WTC11 (cell line): Measurements from ENCODE around the gene GAS5. TPM values are rescaled to one million over a fixed set of nuclear protein-coding genes. Genes with fewer than 3 reads are reported as not detected.

Experiments used
- AR ChIP-seq: fragments of 250-450 bp; sonication (Bioruptor Pico); IDR thresholded peaks from 2 replicates; pipeline ENCODE4 v1.9.0; 2021; ENCODE audit warnings: mild to moderate bottlenecking
- EMX1 ChIP-seq: fragments of 250-450 bp; sonication (Bioruptor Pico); IDR thresholded peaks from 2 replicates; pipeline ENCODE4 v1.8.0; 2021; ENCODE audit warnings: mild to moderate bottlenecking
- ERG ChIP-seq: fragments of 250-450 bp; sonication (Bioruptor Pico); IDR thresholded peaks from 2 replicates; pipeline ENCODE4 v1.8.0; 2021; ENCODE audit warnings: mild to moderate bottlenecking
- FOXP1 ChIP-seq: sonication (generic); formaldehyde crosslinking; IDR thresholded peaks from 2 replicates; pipeline ENCODE4 v1.8.0; 2022; ENCODE audit warnings: missing genetic modification reagents, mild to moderate bottlenecking, moderate library complexity, borderline replicate concordance
- MAX ChIP-seq: sonication (generic); formaldehyde crosslinking; IDR thresholded peaks from 2 replicates; pipeline ENCODE4 v1.8.0; 2022; ENCODE audit warnings: mild to moderate bottlenecking, missing genetic modification reagents
- RELA ChIP-seq: sonication (generic); formaldehyde crosslinking; IDR thresholded peaks from 2 replicates; pipeline ENCODE4 v1.8.1; 2022; ENCODE audit warnings: missing genetic modification reagents, mild to moderate bottlenecking, borderline replicate concordance
- SMAD3 ChIP-seq: sonication (generic); formaldehyde crosslinking; IDR thresholded peaks from 2 replicates; pipeline ENCODE4 v1.8.0; 2022; ENCODE audit warnings: missing genetic modification reagents, mild to moderate bottlenecking, borderline replicate concordance
- SOX15 ChIP-seq: fragments of 250-450 bp; sonication (Bioruptor Pico); IDR thresholded peaks from 2 replicates; pipeline ENCODE4 v1.9.0; 2021; ENCODE audit warnings: mild to moderate bottlenecking
- TCF7 ChIP-seq: sonication (generic); formaldehyde crosslinking; IDR thresholded peaks from 2 replicates; pipeline ENCODE4 v1.8.0; 2022; ENCODE audit warnings: mild to moderate bottlenecking, low read depth, missing genetic modification reagents, moderate library complexity
- ZNF121 ChIP-seq: sonication (generic); formaldehyde crosslinking; IDR thresholded peaks from 2 replicates; pipeline ENCODE4 v1.8.0; 2023; ENCODE audit warnings: missing genetic modification reagents
- ZNF232 ChIP-seq: sonication (generic); formaldehyde crosslinking; IDR thresholded peaks from 2 replicates; pipeline ENCODE4 v1.8.0; 2022; ENCODE audit warnings: mild to moderate bottlenecking, missing genetic modification reagents
- ZNF416 ChIP-seq: fragments of 250-450 bp; sonication (Bioruptor Pico); IDR thresholded peaks from 2 replicates; pipeline ENCODE4 v1.9.0; 2021; ENCODE audit warnings: mild to moderate bottlenecking, inconsistent platforms
- total RNA-seq: library from RNA; stranded (reverse); gene quantifications from 3 replicates; pipeline ENCODE4 v1.2.3, GENCODE V29; 2021
- TF ChIP-seq, protein P1 (sequence below): sonication (generic); formaldehyde crosslinking; IDR thresholded peaks from 2 replicates; pipeline ENCODE4 v1.8.1; 2022; ENCODE audit warnings: low read depth, mild to moderate bottlenecking, moderate library complexity, missing genetic modification reagents, borderline replicate concordance
- TF ChIP-seq, protein P2 (sequence below): sonication (generic); formaldehyde crosslinking; IDR thresholded peaks from 2 replicates; pipeline ENCODE4 v1.8.1; 2022; ENCODE audit warnings: missing genetic modification reagents, borderline replicate concordance
- TF ChIP-seq, protein P3 (sequence below): sonication (generic); formaldehyde crosslinking; IDR thresholded peaks from 2 replicates; pipeline ENCODE4 v1.8.0; 2023; ENCODE audit warnings: missing genetic modification reagents, mild to moderate bottlenecking, borderline replicate concordance

GAS5 gene
- total RNA-seq, 1 experiment from 2014 or later, result 818 TPM

- TF ChIP-seq ZNF416 (CRISPR knock-in tag) (peak; percentile 96), AR (CRISPR knock-in tag) (peak; percentile 86; the same call in 1 of the 2 replicates), EMX1 (peak; percentile 96), FOXP1 (CRISPR knock-in tag) (no peak), RELA (no peak), ERG (CRISPR knock-in tag) (peak; percentile 98), SOX15 (CRISPR knock-in tag) (no peak), MAX (CRISPR knock-in tag) (no peak), ZNF121 (no peak), SMAD3 (no peak), TCF7 (CRISPR knock-in tag) (no peak), ZNF232 (CRISPR knock-in tag) (no peak)
- TF ChIP-seq, protein P1, sequence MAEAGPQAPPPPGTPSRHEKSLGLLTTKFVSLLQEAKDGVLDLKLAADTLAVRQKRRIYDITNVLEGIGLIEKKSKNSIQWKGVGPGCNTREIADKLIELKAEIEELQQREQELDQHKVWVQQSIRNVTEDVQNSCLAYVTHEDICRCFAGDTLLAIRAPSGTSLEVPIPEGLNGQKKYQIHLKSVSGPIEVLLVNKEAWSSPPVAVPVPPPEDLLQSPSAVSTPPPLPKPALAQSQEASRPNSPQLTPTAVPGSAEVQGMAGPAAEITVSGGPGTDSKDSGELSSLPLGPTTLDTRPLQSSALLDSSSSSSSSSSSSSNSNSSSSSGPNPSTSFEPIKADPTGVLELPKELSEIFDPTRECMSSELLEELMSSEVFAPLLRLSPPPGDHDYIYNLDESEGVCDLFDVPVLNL (CRISPR knock-in tag), result no peak
- TF ChIP-seq, protein P2, sequence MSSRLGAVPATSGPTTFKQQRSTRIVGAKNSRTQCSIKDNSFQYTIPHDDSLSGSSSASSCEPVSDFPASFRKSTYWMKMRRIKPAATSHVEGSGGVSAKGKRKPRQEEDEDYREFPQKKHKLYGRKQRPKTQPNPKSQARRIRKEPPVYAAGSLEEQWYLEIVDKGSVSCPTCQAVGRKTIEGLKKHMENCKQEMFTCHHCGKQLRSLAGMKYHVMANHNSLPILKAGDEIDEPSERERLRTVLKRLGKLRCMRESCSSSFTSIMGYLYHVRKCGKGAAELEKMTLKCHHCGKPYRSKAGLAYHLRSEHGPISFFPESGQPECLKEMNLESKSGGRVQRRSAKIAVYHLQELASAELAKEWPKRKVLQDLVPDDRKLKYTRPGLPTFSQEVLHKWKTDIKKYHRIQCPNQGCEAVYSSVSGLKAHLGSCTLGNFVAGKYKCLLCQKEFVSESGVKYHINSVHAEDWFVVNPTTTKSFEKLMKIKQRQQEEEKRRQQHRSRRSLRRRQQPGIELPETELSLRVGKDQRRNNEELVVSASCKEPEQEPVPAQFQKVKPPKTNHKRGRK (CRISPR knock-in tag), result no peak
- TF ChIP-seq, protein P3, sequence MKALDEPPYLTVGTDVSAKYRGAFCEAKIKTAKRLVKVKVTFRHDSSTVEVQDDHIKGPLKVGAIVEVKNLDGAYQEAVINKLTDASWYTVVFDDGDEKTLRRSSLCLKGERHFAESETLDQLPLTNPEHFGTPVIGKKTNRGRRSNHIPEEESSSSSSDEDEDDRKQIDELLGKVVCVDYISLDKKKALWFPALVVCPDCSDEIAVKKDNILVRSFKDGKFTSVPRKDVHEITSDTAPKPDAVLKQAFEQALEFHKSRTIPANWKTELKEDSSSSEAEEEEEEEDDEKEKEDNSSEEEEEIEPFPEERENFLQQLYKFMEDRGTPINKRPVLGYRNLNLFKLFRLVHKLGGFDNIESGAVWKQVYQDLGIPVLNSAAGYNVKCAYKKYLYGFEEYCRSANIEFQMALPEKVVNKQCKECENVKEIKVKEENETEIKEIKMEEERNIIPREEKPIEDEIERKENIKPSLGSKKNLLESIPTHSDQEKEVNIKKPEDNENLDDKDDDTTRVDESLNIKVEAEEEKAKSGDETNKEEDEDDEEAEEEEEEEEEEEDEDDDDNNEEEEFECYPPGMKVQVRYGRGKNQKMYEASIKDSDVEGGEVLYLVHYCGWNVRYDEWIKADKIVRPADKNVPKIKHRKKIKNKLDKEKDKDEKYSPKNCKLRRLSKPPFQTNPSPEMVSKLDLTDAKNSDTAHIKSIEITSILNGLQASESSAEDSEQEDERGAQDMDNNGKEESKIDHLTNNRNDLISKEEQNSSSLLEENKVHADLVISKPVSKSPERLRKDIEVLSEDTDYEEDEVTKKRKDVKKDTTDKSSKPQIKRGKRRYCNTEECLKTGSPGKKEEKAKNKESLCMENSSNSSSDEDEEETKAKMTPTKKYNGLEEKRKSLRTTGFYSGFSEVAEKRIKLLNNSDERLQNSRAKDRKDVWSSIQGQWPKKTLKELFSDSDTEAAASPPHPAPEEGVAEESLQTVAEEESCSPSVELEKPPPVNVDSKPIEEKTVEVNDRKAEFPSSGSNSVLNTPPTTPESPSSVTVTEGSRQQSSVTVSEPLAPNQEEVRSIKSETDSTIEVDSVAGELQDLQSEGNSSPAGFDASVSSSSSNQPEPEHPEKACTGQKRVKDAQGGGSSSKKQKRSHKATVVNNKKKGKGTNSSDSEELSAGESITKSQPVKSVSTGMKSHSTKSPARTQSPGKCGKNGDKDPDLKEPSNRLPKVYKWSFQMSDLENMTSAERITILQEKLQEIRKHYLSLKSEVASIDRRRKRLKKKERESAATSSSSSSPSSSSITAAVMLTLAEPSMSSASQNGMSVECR (CRISPR knock-in tag), result no peak
Measured at GRCh38 chr1:173863224-173864161, 4.3 kb downstream of the GAS5 start (continued).
